ES-I3 (cell line): ENCODE results near the gene WASF1.
"Not testable (repeated sequence)": the region's sequence is repeated elsewhere in the genome, so short reads cannot be mapped to it uniquely, and the experiment has no call there.

Source experiments
- H3K36me3 ChIP-seq: 2 replicates; pipeline ENCODE4 v1.6.1; 2013; ENCODE audit warnings: mild to moderate bottlenecking, low read length, control low read depth, moderate library complexity; ENCODE audit not compliant: insufficient read depth
- H3K4me1 ChIP-seq: 2 replicates; pipeline ENCODE4 v1.6.1; 2013; ENCODE audit warnings: mild to moderate bottlenecking, control low read depth, low read length; ENCODE audit not compliant: insufficient read depth
- H3K9ac ChIP-seq: 2 replicates; pipeline ENCODE4 v1.6.1; 2013; ENCODE audit warnings: low read depth, mild to moderate bottlenecking, low read length, moderate library complexity
- H3K9me3 ChIP-seq: 2 replicates; pipeline ENCODE4 v1.6.1; 2013; ENCODE audit warnings: mild to moderate bottlenecking, low read length, moderate library complexity; ENCODE audit not compliant: control insufficient read depth, insufficient read depth

Gene WASF1

GRCh38 chr6:110095101-110095500 lies 84.4 kb downstream of the WASF1 start:
- H3K4me1 ChIP-seq: peaks cover 6% of the 10 kb centered on the region; the same call in 1 of the 2 replicates
- no peak overlapping the region for H3K9ac ChIP-seq
- no peaks in the 10 kb centered on the region; the same call in 1 of the 2 replicates for H3K36me3 ChIP-seq
- no peaks in the 10 kb centered on the region for H3K9me3 ChIP-seq

- Histone ChIP-seq H3K4me1 (peaks cover 6% of the 10 kb centered on the region; the same call in 1 of the 2 replicates), H3K36me3 (no peaks in the 10 kb centered on the region; the same call in 1 of the 2 replicates), H3K9ac (no peak overlapping the region), H3K9me3 (no peaks in the 10 kb centered on the region)
These were observed 85.5 kb downstream of the WASF1 start for GRCh38 chr6:110093981-110094380.

GRCh38 chr6:110090876-110091275 lies 88.6 kb downstream of the WASF1 start:
- H3K4me1 ChIP-seq: no peaks in the 10 kb centered on the region
- no peaks in the 10 kb centered on the region for H3K36me3 ChIP-seq
- H3K9ac ChIP-seq: no peak overlapping the region

GRCh38 chr6:110089323-110089722 lies 90.1 kb downstream of the WASF1 start:
- Histone ChIP-seq H3K4me1 (no peaks in the 10 kb centered on the region), H3K9me3 (no peaks in the 10 kb centered on the region), H3K9ac (no peak overlapping the region), H3K36me3 (no peaks in the 10 kb centered on the region)

More at GRCh38 chr6:110090876-110091275, 88.6 kb downstream of the WASF1 start:
- H3K9me3 ChIP-seq: no peaks in the 10 kb centered on the region

- no peaks in the 10 kb centered on the region for H3K9me3 ChIP-seq
- H3K9ac ChIP-seq: no peak overlapping the region
- H3K36me3 ChIP-seq: no peaks in the 10 kb centered on the region
- no peaks in the 10 kb centered on the region for H3K4me1 ChIP-seq
These were observed 94.2 kb downstream of the WASF1 start for GRCh38 chr6:110085285-110085684.

- H3K9ac ChIP-seq: no peak overlapping the region
- no peaks in the 10 kb centered on the region for H3K4me1 ChIP-seq
- H3K9me3 ChIP-seq: no peaks in the 10 kb centered on the region
- H3K36me3 ChIP-seq: no peaks in the 10 kb centered on the region
These were observed 95.4 kb downstream of the WASF1 start for GRCh38 chr6:110083875-110084585.

- no peaks in the 10 kb centered on the region for H3K9me3 ChIP-seq
- H3K9ac ChIP-seq: no peak overlapping the region
- no peaks in the 10 kb centered on the region for H3K4me1 ChIP-seq
- no peaks in the 10 kb centered on the region for H3K36me3 ChIP-seq
These were observed 104.1 kb downstream of the WASF1 start for GRCh38 chr6:110075406-110075805.

- not testable (repeated sequence) for H3K4me1 ChIP-seq, H3K9me3 ChIP-seq, H3K36me3 ChIP-seq, H3K9ac ChIP-seq
These were observed 106.0 kb downstream of the WASF1 start for GRCh38 chr6:110073474-110073873.

GRCh38 chr6:110068592-110068967 lies 110.9 kb downstream of the WASF1 start:
- Histone ChIP-seq H3K4me1 (no peaks in the 10 kb centered on the region), H3K9me3 (no peaks in the 10 kb centered on the region), H3K9ac (no peak overlapping the region), H3K36me3 (no peaks in the 10 kb centered on the region)

GRCh38 chr6:110067837-110068591 lies 111.5 kb downstream of the WASF1 start:
- Histone ChIP-seq H3K9ac (no peak overlapping the region), H3K9me3 (no peaks in the 10 kb centered on the region), H3K4me1 (no peaks in the 10 kb centered on the region), H3K36me3 (no peaks in the 10 kb centered on the region)

GRCh38 chr6:110064744-110065524 lies 114.5 kb downstream of the WASF1 start:
- Histone ChIP-seq H3K36me3 (no peaks in the 10 kb centered on the region), H3K9me3 (no peaks in the 10 kb centered on the region), H3K4me1 (no peaks in the 10 kb centered on the region), H3K9ac (no peak overlapping the region)

- no peak overlapping the region for H3K9ac ChIP-seq
- H3K4me1 ChIP-seq: no peaks in the 10 kb centered on the region
- H3K9me3 ChIP-seq: no peaks in the 10 kb centered on the region
- no peaks in the 10 kb centered on the region for H3K36me3 ChIP-seq
These were observed 115.7 kb downstream of the WASF1 start for GRCh38 chr6:110063594-110064263.

- H3K36me3 ChIP-seq: no peaks in the 10 kb centered on the region
- H3K9me3 ChIP-seq: no peaks in the 10 kb centered on the region
- H3K9ac ChIP-seq: no peak overlapping the region
- no peaks in the 10 kb centered on the region for H3K4me1 ChIP-seq
These were observed 124.1 kb downstream of the WASF1 start for GRCh38 chr6:110055387-110055735.

GRCh38 chr6:110054664-110055386 lies 124.6 kb downstream of the WASF1 start:
- Histone ChIP-seq H3K36me3 (no peaks in the 10 kb centered on the region), H3K4me1 (no peaks in the 10 kb centered on the region), H3K9me3 (no peaks in the 10 kb centered on the region), H3K9ac (no peak overlapping the region)
